Ovary (tissue), 3 donors: ENCODE measurements around the gene YAF2.

Experiments
- CTCF ChIP-seq, 3 donors: fragments of 450-650 bp in 2 of 3; fragments of 200-600 bp in 1 of 3; IDR thresholded peaks; one replicate each; pipeline versions ENCODE4 v1.5.1 to v1.8.0; 2016 to 2022; ENCODE audit warnings: antibody characterized with exemption in 3 of 3, mild to moderate bottlenecking in 1 of 3
- EP300 ChIP-seq: sonication (generic); formaldehyde crosslinking; IDR thresholded peaks from one replicate; pipeline ENCODE4 v1.6.1; 2017; ENCODE audit warnings: antibody characterized with exemption
- POLR2A ChIP-seq: fragments of 450-650 bp; IDR thresholded peaks from one replicate; pipeline ENCODE4 v1.6.1; 2017; ENCODE audit warnings: antibody characterized with exemption, mild to moderate bottlenecking, moderate library complexity
- donor health status: DM: no; HTN: no; CAD: no.

- TF ChIP-seq CTCF (IDR thresholded peaks at IDR 0.05): no peak
- TF ChIP-seq POLR2A: no peak
- TF ChIP-seq EP300: no peak
These were observed 94.0 kb downstream of the YAF2 start for GRCh38 chr12:42144158-42144407.
